GM13977 (cell line): ENCODE data around the gene ENPP3.

Experiments
- DNase-seq: peaks from one replicate; pipeline ENCODE4 v3.0.0; 2012; ENCODE audit warnings: low spot score
- CTCF ChIP-seq: IDR thresholded peaks from 2 replicates; pipeline ENCODE4 v1.5.1; 2012; ENCODE audit warnings: mild to moderate bottlenecking, control low read depth; ENCODE audit not compliant: insufficient read depth; ENCODE audit errors: extremely low read depth, missing control alignments
- in situ Hi-C: fragments of 300-500 bp; cut with MboI; formaldehyde crosslinking; loops from one replicate; pipeline ENCODE4 v1.12.0; 2022; ENCODE audit warnings: low sequenced_read_pairs, low pct_unique_long_range_greater_than_20kb, mixed read lengths, inconsistent platforms; ENCODE audit not compliant: unreplicated experiment

Gene ENPP3

GRCh38 chr6:131768964-131769363 is 131.9 kb downstream of the ENPP3 start:
- in situ Hi-C loops = no loop called here
- DNase-seq = no peak
- no peak for TF ChIP-seq CTCF

- DNase-seq = no peak
- in situ Hi-C loops = no loop called here
- TF ChIP-seq CTCF = no peak
Observed at GRCh38 chr6:131769385-131770141, 132.5 kb downstream of the ENPP3 start.

GRCh38 chr6:131770776-131771175 is 133.7 kb downstream of the ENPP3 start:
- in situ Hi-C loops = no loop called here
- no peak for DNase-seq
- TF ChIP-seq CTCF = no peak

- no peak for DNase-seq
- no peak for TF ChIP-seq CTCF
- in situ Hi-C loops = no loop called here
Observed at GRCh38 chr6:131773284-131773950, 136.3 kb downstream of the ENPP3 start.

GRCh38 chr6:131775886-131776285 is 138.8 kb downstream of the ENPP3 start:
- no peak for DNase-seq
- in situ Hi-C loops = no loop called here
- no peak for TF ChIP-seq CTCF

GRCh38 chr6:131776985-131777384 is 139.9 kb downstream of the ENPP3 start:
- in situ Hi-C loops = no loop called here
- DNase-seq = no peak
- no peak for TF ChIP-seq CTCF
